Natural killer cell (primary cell): ENCODE measurements around the gene MIER2. TPM values are rescaled to one million over a fixed set of nuclear protein-coding genes. Genes with fewer than 3 reads are reported as not detected.
A peak's percentile ranks its signal among the peaks of the same experiment; 100 is the strongest.

Experiments used
- ATAC-seq, 3 donors: fragments of 150-1000 bp in 2 of 3; fragments of 200-7000 bp in 1 of 3; cut with Tn5 transposase; 1 replicate in 1 of 3; 2 replicates in 2 of 3; pipeline ENCODE4 v1.10.0; 2021; ENCODE audit warnings: mild to moderate bottlenecking in 2 of 3, moderate library complexity in 2 of 3
- DNase-seq, 2 donors: peaks; one replicate each; pipeline versions ENCODE4 v3.0.0 to v3.0.0-alpha.2; 2013 to 2021; ENCODE audit warnings: mixed read lengths in 1 of 2
- H3K27ac ChIP-seq: one replicate; pipeline ENCODE4 v1.5.1; 2013; ENCODE audit warnings: mild to moderate bottlenecking, low read length
- H3K27me3 ChIP-seq: one replicate; pipeline ENCODE4 v1.6.1; 2013; ENCODE audit warnings: low read length; ENCODE audit not compliant: control insufficient read depth, insufficient read depth
- H3K36me3 ChIP-seq: one replicate; pipeline ENCODE4 v1.6.1; 2013; ENCODE audit warnings: low read length; ENCODE audit not compliant: control insufficient read depth, insufficient read depth
- H3K4me1 ChIP-seq: one replicate; pipeline ENCODE4 v1.6.1; 2013; ENCODE audit warnings: low read length; ENCODE audit not compliant: control insufficient read depth, insufficient read depth
- H3K4me3 ChIP-seq: one replicate; pipeline ENCODE4 v1.5.1; 2013; ENCODE audit warnings: low read length
- H3K9me3 ChIP-seq: one replicate; pipeline ENCODE4 v1.6.1; 2013; ENCODE audit warnings: low read length; ENCODE audit not compliant: control insufficient read depth, insufficient read depth
- H3K27ac Mint-ChIP-seq, 2 donors: one replicate each; pipeline ENCODE4 v1.8.0; 2022; ENCODE audit warnings: mild to moderate bottlenecking in 2 of 2, mixed read lengths in 2 of 2, moderate library complexity in 1 of 2
- H3K27me3 Mint-ChIP-seq, 2 donors: one replicate each; pipeline ENCODE4 v1.8.0; 2022; ENCODE audit warnings: low read depth in 2 of 2, mixed read lengths in 2 of 2
- H3K36me3 Mint-ChIP-seq: one replicate; pipeline ENCODE4 v1.8.0; 2022; ENCODE audit warnings: mixed read lengths
- H3K4me1 Mint-ChIP-seq, 2 donors: one replicate each; pipeline ENCODE4 v1.8.0; 2022; ENCODE audit warnings: mixed read lengths in 2 of 2
- H3K4me3 Mint-ChIP-seq: one replicate; pipeline ENCODE4 v1.8.0; 2022; ENCODE audit warnings: mild to moderate bottlenecking, moderate library complexity, mixed read lengths
- H3K9me3 Mint-ChIP-seq, 2 donors: one replicate each; pipeline ENCODE4 v1.8.0; 2022; ENCODE audit warnings: mixed read lengths in 2 of 2
- CTCF ChIP-seq: fragments of 200-600 bp; IDR thresholded peaks from one replicate; pipeline ENCODE4 v1.8.0; 2022; ENCODE audit warnings: antibody characterized with exemption
- WGBS: methylation state at CpG from one replicate; pipeline ENCODE4 v1.1.7; 2013; ENCODE audit warnings: missing lambda C conversion rate; ENCODE audit not compliant: insufficient coverage; 5-methylcytosine and 5-hydroxymethylcytosine counted together
- intact Hi-C: fragments of 100-400 bp; cut with micrococcal nuclease; formaldehyde crosslinking; loops from one replicate; pipeline ENCODE4 v1.14.2; 2022
- total RNA-seq, 4 donors: library from RNA; stranded (reverse); fragments of 120-200 nt in 1 of 4; gene quantifications; one replicate each; pipeline versions ENCODE4 v1.2.3 to v1.2.4, GENCODE V29; 2013 to 2022

The MIER2 gene
- total RNA-seq, 3 donors from 2014 or later (not counting 1 experiment from before 2014, with no cell fraction given): 14.8 to 17.7 (median 15.4) TPM

GRCh38 chr19:355134-355533 is 10.5 kb upstream of the MIER2 start:
- intact Hi-C loops: no loop called here
- no peaks in the 10 kb centered on the region for H3K9me3 ChIP-seq
- H3K27me3 Mint-ChIP-seq: peaks cover 0 to 7% of the 10 kb centered on the region in 2 donors
- 82% methylated on average over 2 of the region's 4 CpGs for WGBS
- no peaks in the 10 kb centered on the region for H3K36me3 ChIP-seq
- H3K4me1 Mint-ChIP-seq: peaks cover 0 to 5% of the 10 kb centered on the region in 2 donors
- no peak for DNase-seq
- no peak overlapping the region for H3K27ac Mint-ChIP-seq
- no peak for ATAC-seq
- no peak overlapping the region for H3K27ac ChIP-seq
- no peak for TF ChIP-seq CTCF
- peaks cover 3 to 4% of the 10 kb centered on the region in 2 donors for H3K9me3 Mint-ChIP-seq
- no peak overlapping the region for H3K4me3 Mint-ChIP-seq
- no peaks in the 10 kb centered on the region for H3K36me3 Mint-ChIP-seq
- no peak overlapping the region for H3K4me3 ChIP-seq
- no peaks in the 10 kb centered on the region for H3K4me1 ChIP-seq
- H3K27me3 ChIP-seq: no peaks in the 10 kb centered on the region

GRCh38 chr19:351976-352625 is 7.5 kb upstream of the MIER2 start:
- Histone ChIP-seq H3K4me3 (no peak overlapping the region), H3K27me3 (no peaks in the 10 kb centered on the region), H3K27ac (no peak overlapping the region), H3K9me3 (no peaks in the 10 kb centered on the region), H3K36me3 (no peaks in the 10 kb centered on the region), H3K4me1 (no peaks in the 10 kb centered on the region)
- Mint-ChIP-seq H3K4me3 (no peak overlapping the region), H3K4me1 (peaks cover 0 to 5% of the 10 kb centered on the region in 2 donors), H3K27me3 (no peaks in the 10 kb centered on the region), H3K27ac (no peak overlapping the region), H3K9me3 (peaks cover 3 to 4% of the 10 kb centered on the region in 2 donors), H3K36me3 (no peaks in the 10 kb centered on the region)
- 71% methylated on average over 18 of the region's 19 CpGs for WGBS
- TF ChIP-seq CTCF: no peak
- intact Hi-C loops: no loop called here
- ATAC-seq (peak in 1 of 3 donors; percentile 24), DNase-seq (no peak)

GRCh38 chr19:347946-348861 is 3.6 kb upstream of the MIER2 start:
- peaks cover 15% of the 10 kb centered on the region for H3K4me1 ChIP-seq
- Mint-ChIP-seq H3K4me3 (no peak overlapping the region), H3K9me3 (no peaks in the 10 kb centered on the region), H3K36me3 (no peaks in the 10 kb centered on the region), H3K27ac (no peak overlapping the region), H3K4me1 (peaks cover 13 to 18% of the 10 kb centered on the region in 2 donors), H3K27me3 (no peaks in the 10 kb centered on the region)
- TF ChIP-seq CTCF: no peak
- ATAC-seq: no peak
- DNase-seq: no peak
- intact Hi-C loops: no loop called here
- no peaks in the 10 kb centered on the region for H3K9me3 ChIP-seq
- no peak overlapping the region for H3K27ac ChIP-seq
- no peaks in the 10 kb centered on the region for H3K36me3 ChIP-seq
- WGBS: 70% methylated on average over 23 of the region's 26 CpGs
- H3K27me3 ChIP-seq: no peaks in the 10 kb centered on the region
- no peak overlapping the region for H3K4me3 ChIP-seq
